H1 (cell line): Measurements from ENCODE around the gene TBC1D2. TPM values are rescaled to one million over a fixed set of nuclear protein-coding genes. Genes with fewer than 3 reads are reported as not detected.

Experiments
- KDM5A ChIP-seq: fragments of 200-600 bp; IDR thresholded peaks from 2 replicates; pipeline ENCODE4 v1.7.1; 2012; ENCODE audit warnings: mild to moderate bottlenecking, low read length, inconsistent platforms, mixed read lengths
- RBBP5 ChIP-seq: IDR thresholded peaks from 2 replicates; pipeline ENCODE4 v1.7.1; 2012; ENCODE audit warnings: low read depth, mild to moderate bottlenecking, inconsistent platforms, low read length, moderate library complexity, borderline replicate concordance
- RNF2 ChIP-seq: fragments of 200-900, 300-1000 bp; sonication (generic); IDR thresholded peaks from 2 replicates; pipeline ENCODE4 v1.7.1; 2016; ENCODE audit warnings: borderline replicate concordance, low read depth, mild to moderate bottlenecking, antibody characterized with exemption, low read length; ENCODE audit not compliant: poor library complexity, severe bottlenecking; ENCODE audit errors: missing control alignments
- polyA plus RNA-seq, 7 experiments: library from polyadenylated mRNA; depleted of rRNA in 3 of 7; stranded (reverse) in 5 of 7; unstranded in 2 of 7; fragments of >200 nt in 5 of 7; fragments of 200-250 nt in 2 of 7; gene quantifications; 1 replicate in 5 of 7; 2 replicates in 1 of 7; 4 replicates in 1 of 7; pipeline versions ENCODE4 v1.2.1 to v1.2.3, GENCODE V29; 2011 to 2013; ENCODE audit warnings: missing spikeins in 2 of 7, mixed read lengths in 2 of 7
- total RNA-seq: library from RNA; stranded (reverse); fragmentation: NEBNext Ultra II Directional; extraction: Animal tissue kit (Norgen Biotek cat#: 25700); gene quantifications from 2 replicates; pipeline ENCODE4 v1.2.1, GENCODE V29; 2021
- TF ChIP-seq, protein P1 (sequence below), 3 experiments: IDR thresholded peaks; 1 replicate in 2 of 3; 2 replicates in 1 of 3; pipeline versions ENCODE4 v1.5.1 to v1.6.1; 2011; ENCODE audit warnings: low read length in 3 of 3, mild to moderate bottlenecking in 3 of 3, inconsistent platforms in 2 of 3, low read depth in 1 of 3, moderate library complexity in 1 of 3; ENCODE audit not compliant: insufficient read depth in 1 of 3; ENCODE audit errors: control extremely low read depth in 1 of 3

The TBC1D2 gene
- total and polyA plus RNA-seq, 2 of the 8 experiments (the other 6 are each of a cell fraction or from before 2014, with no cell fraction given): 7.4 TPM

DNA sequence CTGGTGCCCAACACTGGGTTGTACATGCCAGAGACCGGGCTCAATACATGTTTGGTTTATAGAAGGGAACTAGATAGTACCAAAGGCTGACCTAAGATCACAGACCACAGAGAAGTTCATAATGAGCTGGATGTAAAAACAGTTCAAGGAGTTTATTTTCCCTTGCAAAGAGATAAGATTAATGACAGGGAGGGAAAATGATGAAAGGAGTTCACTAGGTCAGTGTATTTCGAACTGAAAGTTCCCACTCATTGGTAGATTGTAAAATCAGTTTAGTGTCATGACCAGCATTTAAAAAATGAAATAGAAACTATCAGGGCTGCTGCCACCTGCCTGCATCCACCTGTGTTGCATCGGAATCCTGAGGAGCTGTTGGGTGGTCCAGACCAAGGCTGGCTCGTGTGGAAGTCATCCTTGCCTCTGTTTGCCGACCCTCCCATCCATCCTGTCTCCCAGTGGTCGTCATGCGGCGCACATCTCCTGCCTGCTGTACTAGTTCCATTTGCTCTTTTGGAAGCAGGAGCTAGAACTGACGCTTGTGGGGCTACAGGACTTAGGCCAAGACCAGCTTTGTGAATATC lies 21.1 kb downstream of the TBC1D2 start (continued):
- TF ChIP-seq, protein P1, sequence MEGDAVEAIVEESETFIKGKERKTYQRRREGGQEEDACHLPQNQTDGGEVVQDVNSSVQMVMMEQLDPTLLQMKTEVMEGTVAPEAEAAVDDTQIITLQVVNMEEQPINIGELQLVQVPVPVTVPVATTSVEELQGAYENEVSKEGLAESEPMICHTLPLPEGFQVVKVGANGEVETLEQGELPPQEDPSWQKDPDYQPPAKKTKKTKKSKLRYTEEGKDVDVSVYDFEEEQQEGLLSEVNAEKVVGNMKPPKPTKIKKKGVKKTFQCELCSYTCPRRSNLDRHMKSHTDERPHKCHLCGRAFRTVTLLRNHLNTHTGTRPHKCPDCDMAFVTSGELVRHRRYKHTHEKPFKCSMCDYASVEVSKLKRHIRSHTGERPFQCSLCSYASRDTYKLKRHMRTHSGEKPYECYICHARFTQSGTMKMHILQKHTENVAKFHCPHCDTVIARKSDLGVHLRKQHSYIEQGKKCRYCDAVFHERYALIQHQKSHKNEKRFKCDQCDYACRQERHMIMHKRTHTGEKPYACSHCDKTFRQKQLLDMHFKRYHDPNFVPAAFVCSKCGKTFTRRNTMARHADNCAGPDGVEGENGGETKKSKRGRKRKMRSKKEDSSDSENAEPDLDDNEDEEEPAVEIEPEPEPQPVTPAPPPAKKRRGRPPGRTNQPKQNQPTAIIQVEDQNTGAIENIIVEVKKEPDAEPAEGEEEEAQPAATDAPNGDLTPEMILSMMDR (IDR thresholded peaks at IDR 0.05; ENCODE audit: control extremely low read depth in 1 of 3, insufficient read depth in 1 of 3, low read depth in 1 of 3, low read length in 3 of 3): peak; percentile 27 to 30 (median 29)
- TF ChIP-seq KDM5A: no peak
- no peak for TF ChIP-seq RBBP5
- no peak for TF ChIP-seq RNF2
